GM12874 (cell line): Measurements from ENCODE around the gene PHF21B.

Source experiments
- TF ChIP-seq, protein P1 (sequence below): IDR thresholded peaks from 2 replicates; pipeline ENCODE4 v1.5.1; 2011; ENCODE audit warnings: low read depth, mild to moderate bottlenecking, control low read depth, low read length, moderate library complexity; ENCODE audit not compliant: insufficient read depth

The PHF21B gene

DNA sequence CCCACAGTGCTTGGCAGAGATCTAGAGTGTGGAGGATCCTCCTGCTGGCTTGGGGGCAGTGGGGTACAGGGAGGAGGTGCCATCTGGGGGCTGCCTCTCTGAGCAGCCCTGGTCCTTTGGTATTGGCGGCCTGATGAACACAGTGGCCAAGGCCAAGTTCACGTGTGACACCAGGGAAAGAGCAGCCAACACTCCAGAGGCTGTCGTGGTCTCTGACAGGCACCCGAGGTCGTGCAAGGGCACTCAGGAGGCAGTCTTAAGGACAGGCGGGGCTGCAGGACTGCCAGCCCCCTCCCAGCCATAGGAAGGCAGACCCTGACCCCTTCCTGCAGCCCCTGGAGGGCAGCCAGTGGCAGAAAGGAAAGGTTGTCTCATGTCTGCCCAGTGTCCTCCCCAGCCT lies 30.7 kb downstream of the PHF21B start:
- TF ChIP-seq, protein P1, sequence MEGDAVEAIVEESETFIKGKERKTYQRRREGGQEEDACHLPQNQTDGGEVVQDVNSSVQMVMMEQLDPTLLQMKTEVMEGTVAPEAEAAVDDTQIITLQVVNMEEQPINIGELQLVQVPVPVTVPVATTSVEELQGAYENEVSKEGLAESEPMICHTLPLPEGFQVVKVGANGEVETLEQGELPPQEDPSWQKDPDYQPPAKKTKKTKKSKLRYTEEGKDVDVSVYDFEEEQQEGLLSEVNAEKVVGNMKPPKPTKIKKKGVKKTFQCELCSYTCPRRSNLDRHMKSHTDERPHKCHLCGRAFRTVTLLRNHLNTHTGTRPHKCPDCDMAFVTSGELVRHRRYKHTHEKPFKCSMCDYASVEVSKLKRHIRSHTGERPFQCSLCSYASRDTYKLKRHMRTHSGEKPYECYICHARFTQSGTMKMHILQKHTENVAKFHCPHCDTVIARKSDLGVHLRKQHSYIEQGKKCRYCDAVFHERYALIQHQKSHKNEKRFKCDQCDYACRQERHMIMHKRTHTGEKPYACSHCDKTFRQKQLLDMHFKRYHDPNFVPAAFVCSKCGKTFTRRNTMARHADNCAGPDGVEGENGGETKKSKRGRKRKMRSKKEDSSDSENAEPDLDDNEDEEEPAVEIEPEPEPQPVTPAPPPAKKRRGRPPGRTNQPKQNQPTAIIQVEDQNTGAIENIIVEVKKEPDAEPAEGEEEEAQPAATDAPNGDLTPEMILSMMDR, result no peak

DNA sequence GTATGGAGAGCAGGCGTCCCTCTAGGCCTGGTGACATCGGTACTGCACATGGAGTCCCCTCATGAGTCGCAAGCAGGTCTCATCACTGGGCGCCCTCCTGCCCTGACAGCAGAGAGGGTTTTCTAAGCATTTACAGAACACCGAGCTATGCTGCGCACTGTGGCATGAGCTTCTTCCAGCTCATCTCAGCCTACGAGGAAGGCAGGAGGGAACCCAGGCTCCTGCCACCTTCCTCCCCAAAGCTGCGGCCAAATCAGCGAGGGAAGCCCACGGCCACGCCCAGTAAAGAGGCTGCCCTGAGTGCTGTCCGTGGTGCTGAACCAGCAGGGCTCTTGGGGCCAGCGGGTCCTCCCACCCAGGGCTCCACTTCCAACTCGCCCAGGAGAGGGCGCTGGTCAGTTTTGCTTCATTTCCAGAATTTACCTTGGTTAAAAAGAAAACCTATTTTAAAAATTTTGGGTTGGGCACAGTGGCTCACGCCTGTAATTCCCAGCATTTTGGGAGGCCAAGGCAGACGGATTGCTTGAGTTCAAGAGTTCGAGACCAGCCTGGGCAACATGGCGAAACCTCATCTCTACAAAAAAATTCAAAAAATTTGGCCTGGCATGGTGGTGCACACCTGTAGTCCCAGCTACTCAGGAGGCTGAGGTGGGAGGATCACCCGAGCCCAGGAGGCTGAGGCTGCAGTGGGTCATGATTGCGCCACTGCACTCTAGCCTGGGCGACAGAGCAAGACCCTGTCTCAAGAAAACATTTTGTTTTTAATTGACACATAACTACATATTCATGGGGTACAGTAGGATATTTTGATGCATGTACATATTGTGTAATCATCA lies 34.2 kb downstream of the PHF21B start:
- TF ChIP-seq, protein P1, result peak; percentile 68

DNA sequence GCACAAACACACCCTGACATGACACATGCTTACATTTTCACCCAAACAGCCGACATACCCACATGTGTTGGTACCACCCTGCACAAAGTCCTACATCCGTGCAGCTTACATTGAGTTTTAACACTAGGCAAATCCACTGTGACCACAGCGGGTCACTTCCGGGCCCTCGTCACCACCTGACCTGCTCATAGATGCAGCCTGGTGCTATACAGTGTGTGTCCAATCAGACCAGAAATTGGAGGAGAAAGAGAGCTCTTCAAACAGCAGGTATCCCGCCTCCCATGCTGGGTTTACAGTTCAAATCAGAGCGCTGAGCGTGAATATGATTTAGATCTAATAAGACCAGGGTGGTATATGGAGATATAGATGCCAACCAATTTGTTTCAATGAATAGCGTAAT lies 35.4 kb downstream of the PHF21B start:
- TF ChIP-seq, protein P1, result no peak

DNA sequence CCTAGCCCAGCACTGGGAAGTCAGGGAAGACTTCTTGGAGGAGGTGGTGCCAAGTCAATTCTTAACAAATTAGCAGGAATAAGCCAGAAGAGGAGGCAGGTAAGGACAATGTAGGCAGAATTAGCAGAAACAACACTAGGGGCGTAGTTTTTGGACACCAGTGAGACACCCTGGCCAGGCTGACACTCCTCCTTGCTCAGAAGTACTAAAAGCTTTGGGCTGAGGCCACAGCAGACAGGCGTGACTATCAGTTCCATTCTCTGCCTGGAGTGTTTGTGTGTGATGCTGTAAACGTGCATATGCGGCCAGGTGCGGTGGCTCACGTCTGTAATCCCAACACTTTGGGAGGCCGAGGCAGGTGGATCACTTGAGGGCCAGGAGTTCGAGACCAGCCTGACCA lies 36.0 kb downstream of the PHF21B start:
- TF ChIP-seq, protein P1, result no peak

DNA sequence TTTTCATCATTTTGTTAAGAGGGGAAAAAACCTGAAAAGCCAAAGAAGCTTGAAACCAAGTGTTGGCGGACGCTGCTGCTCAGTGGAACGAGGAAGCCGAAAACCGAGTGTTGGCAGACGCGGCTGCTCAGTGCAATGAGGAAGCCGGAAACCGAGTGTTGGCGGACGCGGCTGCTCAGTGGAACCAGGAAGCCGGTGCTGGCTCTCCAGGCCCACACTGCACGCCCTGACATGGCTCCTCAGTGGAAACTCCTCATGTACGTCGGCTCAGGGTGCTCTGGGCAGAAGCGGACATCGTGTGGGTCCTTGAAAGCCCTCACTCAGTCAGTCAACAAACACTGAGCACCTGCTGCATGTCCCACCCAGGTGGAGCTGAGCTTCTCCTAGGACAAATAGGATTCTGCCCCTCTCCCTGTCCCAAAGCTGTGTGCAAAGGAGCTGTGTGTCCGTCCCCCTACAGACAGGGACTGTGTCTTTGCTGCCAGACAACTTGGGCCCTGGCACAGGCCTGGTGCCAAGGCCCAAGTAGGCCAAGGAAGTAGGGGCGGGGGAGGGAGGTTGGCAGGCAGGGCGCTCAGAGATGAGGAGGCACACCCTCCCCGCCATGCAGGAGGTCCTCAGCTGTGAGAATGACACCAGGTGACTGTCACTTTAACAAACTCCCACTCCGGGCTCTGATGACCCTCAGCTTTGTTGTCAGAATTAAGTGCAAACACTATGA lies 37.3 kb downstream of the PHF21B start:
- TF ChIP-seq, protein P1, result no peak

DNA sequence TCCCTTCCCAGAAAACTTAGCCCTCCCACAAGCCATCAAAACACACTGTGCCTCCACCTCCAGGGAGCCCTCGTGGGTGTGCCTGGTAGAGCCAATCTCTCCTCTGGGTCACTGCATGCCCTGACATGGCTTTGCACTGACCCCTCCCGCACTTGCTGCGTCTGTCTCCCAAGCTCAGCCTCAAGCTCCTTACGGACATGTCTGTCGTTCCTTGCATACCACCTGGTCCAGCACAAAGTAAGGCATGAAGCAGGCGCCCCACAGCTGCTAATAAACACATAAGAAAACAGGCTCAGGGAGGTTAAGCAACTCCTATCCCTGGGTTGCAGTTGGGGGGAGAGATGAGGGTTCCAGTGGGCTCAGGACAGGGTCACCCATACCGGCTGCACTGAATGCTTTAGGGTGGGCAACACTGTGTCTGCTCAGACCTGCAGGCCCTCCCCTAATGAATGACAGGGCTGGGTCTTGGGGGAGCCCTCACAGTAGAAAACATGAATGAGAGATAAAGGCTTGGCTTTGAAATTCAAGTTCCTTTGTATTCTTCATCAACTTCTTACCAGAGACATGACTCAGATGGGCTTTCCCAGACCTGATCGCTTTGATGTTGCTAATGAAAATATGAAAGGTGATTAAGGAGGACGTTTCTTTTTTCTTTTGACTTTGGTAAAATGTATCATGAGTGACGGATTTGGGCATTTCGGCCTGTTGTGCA lies 38.0 kb downstream of the PHF21B start:
- TF ChIP-seq, protein P1, result no peak

DNA sequence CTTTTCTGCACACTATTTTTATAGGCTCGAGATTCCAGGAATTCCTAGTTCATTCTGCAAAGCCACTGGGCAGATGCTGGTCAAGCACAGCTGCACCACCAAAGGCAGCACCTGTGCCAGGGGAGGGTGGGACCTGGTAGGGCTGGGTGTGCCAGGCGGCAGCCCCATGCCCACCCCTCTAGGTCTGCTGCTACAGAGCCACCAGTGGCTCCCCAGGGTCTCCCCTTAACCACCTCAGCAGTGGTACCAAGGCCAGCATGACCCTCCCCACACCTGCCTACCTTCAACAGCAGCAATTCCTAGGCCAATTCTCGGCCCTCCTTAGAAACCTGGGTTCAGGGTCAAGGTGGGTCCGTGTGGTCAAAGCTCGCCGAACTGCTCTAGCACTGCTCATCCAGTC lies 39.5 kb downstream of the PHF21B start:
- TF ChIP-seq, protein P1, result no peak
